Adrenal gland (tissue), 5 donors: ENCODE results near the gene SPEG.
A peak's percentile ranks its signal among the peaks of the same experiment; 100 is the strongest.

ENCODE experiments used
- CTCF ChIP-seq, 6 experiments: fragments of 450-650 bp in 4 of 6; fragments of 200-600 bp in 2 of 6; sonication (generic) in 1 of 6; IDR thresholded peaks; 1 replicate in 5 of 6; 2 replicates in 1 of 6; pipeline versions ENCODE4 v1.5.1 to v1.8.0; 2016 to 2021; ENCODE audit warnings: antibody characterized with exemption in 6 of 6, mild to moderate bottlenecking in 2 of 6, moderate library complexity in 1 of 6
- POLR2A ChIP-seq, 2 donors: fragments of 450-650 bp; IDR thresholded peaks; one replicate each; pipeline ENCODE4 v1.6.1; 2017; ENCODE audit warnings: antibody characterized with exemption in 2 of 2, mild to moderate bottlenecking in 2 of 2, moderate library complexity in 1 of 2
- donor health status: DM: no; HTN: no; CAD: no.

GRCh38 chr2:219530048-219530963 lies 95.7 kb downstream of the SPEG start:
- TF ChIP-seq POLR2A (IDR thresholded peaks at IDR 0.05) (no peak), CTCF (IDR thresholded peaks at IDR 0.05) (peak; percentile 94 to 99 (median 96))
